Choroid plexus epithelial cell (primary cell): ENCODE data around the gene HBG2.
"Not testable (repeated sequence)": the region's sequence is repeated elsewhere in the genome, so short reads cannot be mapped to it uniquely, and the experiment has no call there.

Experiments
- DNase-seq: peaks from one replicate; pipeline ENCODE4 v3.0.0-alpha.2; 2010; ENCODE audit warnings: low read depth
- H3K4me3 ChIP-seq: 2 replicates; pipeline ENCODE4 v1.5.1; 2011; ENCODE audit warnings: low read depth, mild to moderate bottlenecking, control low read depth, low read length, moderate library complexity
- TF ChIP-seq, protein P1 (sequence below): conservative IDR thresholded peaks from 2 replicates; pipeline ENCODE4 v1.5.1; 2011; ENCODE audit warnings: low read depth, mild to moderate bottlenecking, control low read depth, inconsistent platforms, low read length, moderate library complexity

HBG2 gene

GRCh38 chr11:5258543-5259262, 4.1 kb upstream of the HBG2 start:
- TF ChIP-seq, protein P1, sequence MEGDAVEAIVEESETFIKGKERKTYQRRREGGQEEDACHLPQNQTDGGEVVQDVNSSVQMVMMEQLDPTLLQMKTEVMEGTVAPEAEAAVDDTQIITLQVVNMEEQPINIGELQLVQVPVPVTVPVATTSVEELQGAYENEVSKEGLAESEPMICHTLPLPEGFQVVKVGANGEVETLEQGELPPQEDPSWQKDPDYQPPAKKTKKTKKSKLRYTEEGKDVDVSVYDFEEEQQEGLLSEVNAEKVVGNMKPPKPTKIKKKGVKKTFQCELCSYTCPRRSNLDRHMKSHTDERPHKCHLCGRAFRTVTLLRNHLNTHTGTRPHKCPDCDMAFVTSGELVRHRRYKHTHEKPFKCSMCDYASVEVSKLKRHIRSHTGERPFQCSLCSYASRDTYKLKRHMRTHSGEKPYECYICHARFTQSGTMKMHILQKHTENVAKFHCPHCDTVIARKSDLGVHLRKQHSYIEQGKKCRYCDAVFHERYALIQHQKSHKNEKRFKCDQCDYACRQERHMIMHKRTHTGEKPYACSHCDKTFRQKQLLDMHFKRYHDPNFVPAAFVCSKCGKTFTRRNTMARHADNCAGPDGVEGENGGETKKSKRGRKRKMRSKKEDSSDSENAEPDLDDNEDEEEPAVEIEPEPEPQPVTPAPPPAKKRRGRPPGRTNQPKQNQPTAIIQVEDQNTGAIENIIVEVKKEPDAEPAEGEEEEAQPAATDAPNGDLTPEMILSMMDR, result no peak
- H3K4me3 ChIP-seq, result no peak overlapping the region
- no peak for DNase-seq

DNA sequence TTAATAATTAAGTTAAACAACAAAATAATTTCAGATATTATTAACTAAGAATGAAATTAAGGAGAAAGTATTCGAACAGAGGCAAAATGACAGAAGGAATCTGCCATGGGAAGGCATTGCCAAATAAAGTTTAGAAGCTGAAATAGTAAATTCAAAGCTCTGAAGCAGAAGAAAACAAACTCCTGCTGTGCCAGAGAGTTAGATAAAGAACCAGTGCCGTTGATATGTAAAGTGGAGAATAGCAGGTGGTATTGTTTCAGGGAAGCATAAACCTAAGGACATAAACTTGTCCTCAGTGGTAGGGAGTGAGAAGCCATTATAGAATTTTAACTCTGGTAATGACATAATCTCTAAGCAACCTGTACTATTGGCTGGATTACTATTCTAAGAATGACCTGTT, 2.7 kb upstream of the HBG2 start:
- TF ChIP-seq, protein P1, result no peak
- DNase-seq, result no peak
- H3K4me3 ChIP-seq, result no peak overlapping the region

GRCh38 chr11:5254023-5254422, 558 bp downstream of the HBG2 start:
- H3K4me3 ChIP-seq, DNase-seq: not testable (repeated sequence)

DNA sequence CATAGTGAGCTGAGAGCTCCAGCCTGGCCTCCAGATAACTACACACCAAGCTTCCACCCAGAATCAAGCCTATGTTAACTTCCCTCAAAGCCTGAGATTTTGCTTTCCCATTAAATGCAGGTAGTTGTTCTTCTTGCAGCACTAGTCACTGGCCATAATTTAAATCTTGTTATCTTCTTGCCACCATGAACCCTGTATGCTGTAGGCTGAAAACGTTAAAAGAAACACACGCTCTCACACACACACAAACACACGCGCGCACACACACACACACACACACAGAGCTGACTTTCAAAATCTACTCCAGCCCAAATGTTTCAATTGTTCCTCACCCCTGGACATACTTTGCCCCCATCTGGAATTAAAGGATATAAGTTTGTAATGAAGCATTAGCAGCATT, 1.1 kb downstream of the HBG2 start:
- not testable (repeated sequence) for H3K4me3 ChIP-seq, DNase-seq

DNA sequence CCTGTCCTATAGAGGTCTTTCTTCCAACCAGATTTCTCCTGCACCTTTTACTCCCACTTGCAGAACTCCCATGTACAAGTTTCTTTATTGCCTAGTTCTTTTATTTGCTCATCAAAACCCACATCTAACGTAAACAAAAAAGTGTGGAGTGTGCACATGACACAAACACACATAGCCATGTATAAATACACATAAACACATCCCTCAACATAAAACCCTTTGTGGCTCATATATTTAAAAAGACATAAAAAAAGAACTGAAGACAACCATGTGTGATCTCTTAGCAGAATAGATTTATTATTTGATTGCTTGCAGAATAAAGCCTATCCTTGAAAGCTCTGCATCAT, 1.7 kb downstream of the HBG2 start:
- TF ChIP-seq, protein P1, result no peak
- H3K4me3 ChIP-seq, result no peak overlapping the region
- DNase-seq, result no peak

DNA sequence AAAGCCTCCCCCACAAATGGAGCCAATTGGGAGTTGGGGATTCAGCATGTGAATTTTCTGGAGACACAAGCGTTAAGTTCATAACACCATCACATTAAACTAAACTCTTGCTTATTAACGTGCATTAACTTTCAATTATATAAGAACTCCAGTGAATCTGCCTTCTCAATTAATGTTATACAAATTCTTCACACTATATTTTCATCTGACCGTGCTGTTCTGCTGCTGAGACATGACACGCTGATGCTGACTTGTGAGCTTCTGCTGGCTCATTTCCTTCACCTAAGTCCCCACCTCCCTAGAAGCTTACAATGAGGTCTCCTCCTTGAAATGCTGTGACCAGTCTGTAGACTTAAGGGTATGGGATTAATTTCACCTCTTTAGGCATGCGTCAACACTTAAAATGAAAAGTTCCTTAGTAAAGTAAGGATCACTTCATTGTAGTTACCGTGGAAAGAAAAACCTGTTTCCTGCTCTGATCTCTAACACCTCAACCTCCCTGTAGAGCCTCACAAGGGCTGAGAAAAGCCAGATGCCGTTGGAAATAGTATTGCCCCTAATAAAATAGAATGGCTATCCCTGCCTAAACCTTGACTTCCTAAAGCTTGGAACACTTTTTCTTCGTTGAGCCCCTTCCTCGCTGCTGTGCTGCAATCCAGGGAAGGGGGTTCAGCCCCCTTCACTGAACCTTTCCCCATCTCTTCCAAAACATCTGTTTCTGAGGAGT, 2.2 kb downstream of the HBG2 start:
- H3K4me3 ChIP-seq, result no peak overlapping the region
- TF ChIP-seq, protein P1, result no peak
- no peak for DNase-seq

DNA sequence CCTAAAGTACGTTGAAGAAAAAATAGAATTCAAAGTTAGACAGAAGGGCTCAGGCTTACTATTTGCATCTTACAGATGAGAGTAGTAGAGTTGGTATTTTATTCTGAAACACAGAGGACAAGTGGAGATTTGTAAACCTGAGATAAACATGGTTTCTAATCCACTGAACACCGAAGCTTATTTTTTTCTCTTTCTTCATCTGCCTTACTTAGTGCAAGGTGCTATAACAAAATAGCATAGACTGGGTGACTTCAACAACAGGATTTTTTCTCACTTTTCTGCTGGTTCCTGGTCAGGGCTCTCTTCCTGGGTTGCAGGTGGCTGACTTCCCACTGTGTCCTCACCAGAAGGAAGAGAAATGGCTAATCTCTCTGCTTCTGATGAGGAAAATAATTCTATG, 2.8 kb downstream of the HBG2 start:
- TF ChIP-seq, protein P1, result no peak
- H3K4me3 ChIP-seq, result no peak overlapping the region
- DNase-seq, result no peak

- TF ChIP-seq, protein P1, result no peak
- DNase-seq, result no peak
- H3K4me3 ChIP-seq, result no peak overlapping the region
Observed at GRCh38 chr11:5250543-5251204, 3.9 kb downstream of the HBG2 start.

- DNase-seq, result peak; percentile 13
- H3K4me3 ChIP-seq, result not testable (repeated sequence)
Observed at GRCh38 chr11:5249807-5250396, 4.7 kb downstream of the HBG2 start, which contains the start of gene HBG1. Gene HBG1, minus strand, starts transcription at chr11:5249857. Its CDS starts 53 bp downstream, at chr11:5249804.

GRCh38 chr11:5248498-5248897, 6.1 kb downstream of the HBG2 start:
- DNase-seq, H3K4me3 ChIP-seq: not testable (repeated sequence)
